Measurements from ENCODE around the gene ABTB1.

DNA sequence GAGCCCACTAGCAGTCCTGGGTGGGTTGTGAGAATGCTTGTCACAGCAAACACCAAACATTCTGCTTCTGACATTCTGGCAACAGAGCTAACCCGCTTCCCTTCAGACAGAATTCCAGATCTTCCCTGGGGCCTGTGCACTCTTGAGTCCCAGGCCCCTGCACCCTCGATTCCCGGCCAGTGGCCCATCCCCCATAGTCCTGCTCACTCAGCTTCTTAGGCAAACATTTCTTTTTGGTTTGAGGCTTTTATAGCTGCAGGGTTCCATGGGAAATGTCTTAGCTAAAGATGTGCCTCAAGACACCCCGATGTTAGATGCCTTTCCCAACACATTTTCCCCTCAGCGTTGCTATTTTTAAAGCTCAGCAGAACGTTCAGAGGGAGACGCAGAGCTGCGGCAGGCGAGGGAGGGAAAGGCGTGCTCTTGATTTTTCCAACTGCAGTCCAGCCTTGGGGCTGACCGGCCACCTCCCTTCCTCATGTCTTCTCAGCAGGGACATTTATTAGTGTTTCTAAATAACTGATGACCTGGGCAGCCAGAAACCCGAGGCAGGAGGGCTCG, 35.2 kb downstream of the ABTB1 start:
- TF ChIP-seq POLR2A (IDR thresholded peaks at IDR 0.05; ENCODE audit: low read depth, low read length) (no peak), TAF1 (IDR thresholded peaks at IDR 0.05; ENCODE audit: low read depth, low read length) (no peak)

Measured in GM12891 (cell line).